ENCODE data around the gene ANO4. TPM values are rescaled to one million over a fixed set of nuclear protein-coding genes. Genes with fewer than 3 reads are reported as not detected.

The ANO4 gene
- total RNA-seq (3.5 TPM), polyA plus RNA-seq (1.1 TPM)

- Histone ChIP-seq H3K27ac (ENCODE audit: low read depth) (no peak within 1 kb of the TSS), H3K4me3 (ENCODE audit: low read depth, low read length) (peak within 1 kb of the TSS; percentile 18), H3K4me1 (ENCODE audit: insufficient read depth) (no peaks in the 10 kb centered on the region), H3K36me3 (ENCODE audit: insufficient read depth) (no peaks in the 10 kb centered on the region)
- 5% methylated on average over 18 of the region's 18 CpGs for WGBS
- no peak for DNase-seq (ENCODE audit: extremely low spot score)
Measured at GRCh38 chr12:100794441-100795173, at the start of gene ANO4. Gene ANO4 (plus strand): TSS chr12:100794776. CDS start chr12:100901786, 107,010 bp downstream.

DNA sequence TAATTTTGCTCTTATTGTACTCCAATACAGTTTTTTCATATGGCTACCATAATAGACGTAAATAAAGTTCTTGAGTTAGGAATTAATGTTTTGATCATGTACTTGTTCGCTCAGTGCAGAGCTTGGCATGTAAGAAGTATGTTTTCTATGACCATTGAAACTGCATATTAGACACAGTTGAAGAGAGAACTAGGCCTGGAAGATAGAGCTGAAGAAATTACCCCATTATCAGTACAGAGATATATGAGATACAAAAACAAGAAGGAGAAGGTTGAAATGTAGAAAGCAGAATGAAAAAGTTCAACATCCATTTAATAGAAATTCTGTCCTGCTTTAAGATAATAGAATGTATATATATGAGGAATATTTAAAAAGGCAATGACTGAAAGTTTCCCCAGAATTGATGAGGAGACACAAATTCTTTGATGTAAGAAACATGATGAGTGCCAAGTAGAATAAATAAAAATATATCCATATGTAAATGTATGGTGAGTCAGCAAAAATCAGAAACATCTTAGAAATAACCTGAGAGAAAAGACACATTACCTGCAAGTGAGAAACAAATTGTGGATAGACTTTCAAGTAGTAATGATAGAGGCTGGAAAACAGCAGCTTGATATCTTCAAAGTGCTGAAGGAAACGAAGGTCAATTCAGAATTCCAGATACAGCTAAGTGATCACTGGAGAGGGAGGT lies 49.1 kb upstream of the ANO4 start:
- no peak overlapping the region for H3K27ac ChIP-seq (ENCODE audit: low read depth)
- no peak overlapping the region for H3K4me3 ChIP-seq (ENCODE audit: low read depth, low read length)
- DNase-seq (ENCODE audit: extremely low spot score), result no peak
- WGBS, result 79% methylated on average over 3 of the region's 3 CpGs
- H3K36me3 ChIP-seq (ENCODE audit: insufficient read depth), result no peaks in the 10 kb centered on the region
- no peaks in the 10 kb centered on the region for H3K4me1 ChIP-seq (ENCODE audit: insufficient read depth)

GRCh38 chr12:100752841-100753240 lies 41.7 kb upstream of the ANO4 start:
- Histone ChIP-seq H3K4me3 (ENCODE audit: low read depth, low read length) (no peak overlapping the region), H3K36me3 (ENCODE audit: insufficient read depth) (no peaks in the 10 kb centered on the region), H3K27ac (ENCODE audit: low read depth) (no peak overlapping the region), H3K4me1 (ENCODE audit: insufficient read depth) (no peaks in the 10 kb centered on the region)
- DNase-seq (ENCODE audit: extremely low spot score), result no peak
- 69% methylated on average over 2 of the region's 2 CpGs for WGBS

- WGBS, result 88% methylated on average over 2 of the region's 2 CpGs
- Histone ChIP-seq H3K27ac (ENCODE audit: low read depth) (no peak overlapping the region), H3K36me3 (ENCODE audit: insufficient read depth) (no peaks in the 10 kb centered on the region), H3K4me1 (ENCODE audit: insufficient read depth) (no peaks in the 10 kb centered on the region), H3K4me3 (ENCODE audit: low read depth, low read length) (no peak overlapping the region)
- DNase-seq (ENCODE audit: extremely low spot score), result no peak
Measured at GRCh38 chr12:100753837-100754236, 40.7 kb upstream of the ANO4 start.

DNA sequence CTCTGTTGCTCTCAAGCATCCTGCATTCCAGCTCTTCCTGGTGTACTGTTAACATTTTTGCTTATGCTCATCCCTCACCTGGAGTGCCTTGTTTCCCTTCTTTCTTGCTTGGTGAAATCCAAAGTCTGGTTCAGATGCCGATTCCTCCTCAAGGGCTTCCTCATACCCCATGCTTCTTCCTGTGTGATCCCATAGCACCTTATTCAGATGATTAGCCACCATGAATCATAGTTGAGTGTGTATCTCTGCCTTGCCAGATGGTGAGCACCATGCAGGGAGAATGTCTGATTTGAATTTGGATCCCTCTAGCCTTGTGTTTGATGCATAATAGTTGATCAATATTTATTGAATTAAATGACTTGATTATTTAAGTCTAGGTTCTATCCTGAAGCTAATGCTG lies 39.4 kb upstream of the ANO4 start:
- Histone ChIP-seq H3K4me1 (ENCODE audit: insufficient read depth) (no peaks in the 10 kb centered on the region), H3K27ac (ENCODE audit: low read depth) (no peak overlapping the region), H3K4me3 (ENCODE audit: low read depth, low read length) (no peak overlapping the region), H3K36me3 (ENCODE audit: insufficient read depth) (no peaks in the 10 kb centered on the region)
- WGBS, result 86% methylated on average over 1 of the region's 1 CpG
- no peak for DNase-seq (ENCODE audit: extremely low spot score)

- no peak for DNase-seq (ENCODE audit: extremely low spot score)
- Histone ChIP-seq H3K4me3 (ENCODE audit: low read depth, low read length) (no peak overlapping the region), H3K36me3 (ENCODE audit: insufficient read depth) (no peaks in the 10 kb centered on the region), H3K27ac (ENCODE audit: low read depth) (no peak overlapping the region), H3K4me1 (ENCODE audit: insufficient read depth) (no peaks in the 10 kb centered on the region)
- WGBS, result 96% methylated on average over 2 of the region's 2 CpGs
Measured at GRCh38 chr12:100758083-100758482, 36.5 kb upstream of the ANO4 start.

GRCh38 chr12:100767371-100767770 lies 27.2 kb upstream of the ANO4 start:
- Histone ChIP-seq H3K27ac (ENCODE audit: low read depth) (no peak overlapping the region), H3K4me1 (ENCODE audit: insufficient read depth) (no peaks in the 10 kb centered on the region)
- DNase-seq (ENCODE audit: extremely low spot score), result no peak

GRCh38 chr12:100767950-100768349 lies 26.6 kb upstream of the ANO4 start:
- no peak for DNase-seq (ENCODE audit: extremely low spot score)
- H3K27ac ChIP-seq (ENCODE audit: low read depth), result no peak overlapping the region
- no peaks in the 10 kb centered on the region for H3K4me1 ChIP-seq (ENCODE audit: insufficient read depth)
- 80% methylated on average over 2 of the region's 2 CpGs for WGBS
- H3K36me3 ChIP-seq (ENCODE audit: insufficient read depth), result no peaks in the 10 kb centered on the region
- no peak overlapping the region for H3K4me3 ChIP-seq (ENCODE audit: low read depth, low read length)

More at GRCh38 chr12:100767371-100767770, 27.2 kb upstream of the ANO4 start:
- no peaks in the 10 kb centered on the region for H3K36me3 ChIP-seq (ENCODE audit: insufficient read depth)
- H3K4me3 ChIP-seq (ENCODE audit: low read depth, low read length), result no peak overlapping the region

- Histone ChIP-seq H3K4me3 (ENCODE audit: low read depth, low read length) (no peak overlapping the region), H3K4me1 (ENCODE audit: insufficient read depth) (no peaks in the 10 kb centered on the region), H3K36me3 (ENCODE audit: insufficient read depth) (no peaks in the 10 kb centered on the region), H3K27ac (ENCODE audit: low read depth) (no peak overlapping the region)
- WGBS, result 60% methylated on average over 1 of the region's 1 CpG
- DNase-seq (ENCODE audit: extremely low spot score), result no peak
Measured at GRCh38 chr12:100778967-100779590, 15.5 kb upstream of the ANO4 start.

DNA sequence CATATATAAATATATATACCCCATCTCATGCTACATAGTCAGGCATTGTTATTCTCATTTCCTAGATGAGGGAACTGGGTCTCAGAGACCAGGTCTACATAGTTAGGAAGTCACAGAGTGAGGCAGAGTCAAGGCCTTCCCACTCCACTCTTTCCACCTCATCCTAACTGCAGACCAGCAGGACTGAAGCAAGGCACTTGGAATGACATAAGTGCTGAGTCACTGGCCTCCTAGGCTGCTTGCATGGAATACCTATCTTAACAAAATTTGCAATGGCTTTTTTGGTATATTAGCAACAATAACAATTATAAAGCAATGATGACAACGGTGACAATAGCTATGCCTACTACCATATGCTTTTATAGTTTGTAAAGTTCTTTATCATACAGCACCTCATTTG lies 5.4 kb upstream of the ANO4 start:
- Histone ChIP-seq H3K27ac (ENCODE audit: low read depth) (no peak overlapping the region), H3K4me3 (ENCODE audit: low read depth, low read length) (no peak overlapping the region), H3K4me1 (ENCODE audit: insufficient read depth) (no peaks in the 10 kb centered on the region), H3K36me3 (ENCODE audit: insufficient read depth) (no peaks in the 10 kb centered on the region)
- WGBS, result 87% methylated on average over 1 of the region's 1 CpG
- DNase-seq (ENCODE audit: extremely low spot score), result no peak

GRCh38 chr12:100789975-100790374 lies 4.6 kb upstream of the ANO4 start:
- DNase-seq (ENCODE audit: extremely low spot score), result no peak
- no peaks in the 10 kb centered on the region for H3K4me1 ChIP-seq (ENCODE audit: insufficient read depth)
- H3K36me3 ChIP-seq (ENCODE audit: insufficient read depth), result no peaks in the 10 kb centered on the region
- no peak overlapping the region for H3K4me3 ChIP-seq (ENCODE audit: low read depth, low read length)
- 94% methylated on average over 2 of the region's 2 CpGs for WGBS
- no peak overlapping the region for H3K27ac ChIP-seq (ENCODE audit: low read depth)

DNA sequence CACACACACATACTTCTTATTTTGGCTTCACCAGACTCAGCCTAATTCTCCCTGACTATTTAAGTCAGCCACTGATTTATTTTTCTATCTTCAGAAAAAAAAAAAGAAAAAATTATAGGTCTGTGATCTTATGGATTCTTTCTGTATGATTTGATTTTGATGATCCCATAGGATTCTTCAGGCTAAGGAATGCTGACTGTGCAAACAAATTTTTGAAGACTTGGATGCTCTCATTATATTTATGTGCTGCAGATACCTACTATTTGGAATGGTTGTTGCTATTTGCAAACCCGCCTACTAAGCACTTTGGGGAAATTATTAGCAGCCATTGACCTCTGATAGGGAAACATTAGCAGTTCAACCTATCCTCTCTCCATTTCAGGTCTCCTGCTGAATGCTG lies 4.0 kb upstream of the ANO4 start:
- DNase-seq (ENCODE audit: extremely low spot score), result no peak
- Histone ChIP-seq H3K27ac (ENCODE audit: low read depth) (no peak overlapping the region), H3K4me1 (ENCODE audit: insufficient read depth) (no peaks in the 10 kb centered on the region), H3K36me3 (ENCODE audit: insufficient read depth) (no peaks in the 10 kb centered on the region), H3K4me3 (ENCODE audit: low read depth, low read length) (no peak overlapping the region)
- 81% methylated on average over 1 of the region's 1 CpG for WGBS

GRCh38 chr12:100793182-100793581 lies 1.4 kb upstream of the ANO4 start:
- Histone ChIP-seq H3K36me3 (ENCODE audit: insufficient read depth) (no peaks in the 10 kb centered on the region), H3K4me3 (ENCODE audit: low read depth, low read length) (no peak overlapping the region), H3K27ac (ENCODE audit: low read depth) (no peak overlapping the region), H3K4me1 (ENCODE audit: insufficient read depth) (no peaks in the 10 kb centered on the region)
- DNase-seq (ENCODE audit: extremely low spot score), result no peak
- WGBS, result 14% methylated on average over 2 of the region's 2 CpGs

Data from urinary bladder (tissue), 4 donors.